ENCODE results near the gene MOB3B.
"Not testable (repeated sequence)": the region's sequence is repeated elsewhere in the genome, so short reads cannot be mapped to it uniquely, and the experiment has no call there.

Gene MOB3B

DNA sequence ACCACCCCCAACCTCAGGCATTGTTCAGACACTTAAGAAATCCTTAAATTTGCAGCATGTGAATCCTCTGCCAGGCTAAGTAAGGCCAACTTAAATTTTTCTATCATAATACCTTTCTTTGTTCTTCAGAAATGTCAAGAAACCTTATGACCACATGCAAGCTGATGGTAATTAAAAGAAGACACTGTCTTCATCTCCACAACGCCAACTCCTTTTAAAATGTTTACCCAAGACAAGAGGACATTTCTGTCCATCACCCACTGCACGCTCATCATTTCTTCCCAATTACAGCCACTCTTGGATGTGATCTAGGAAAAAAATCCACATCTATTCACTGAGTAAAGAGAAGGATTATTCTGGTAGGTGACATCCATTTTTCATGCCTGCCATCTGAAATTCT is 11.6 kb downstream of the MOB3B start:
- no peak for DNase-seq (ENCODE audit: low spot score)

DNA sequence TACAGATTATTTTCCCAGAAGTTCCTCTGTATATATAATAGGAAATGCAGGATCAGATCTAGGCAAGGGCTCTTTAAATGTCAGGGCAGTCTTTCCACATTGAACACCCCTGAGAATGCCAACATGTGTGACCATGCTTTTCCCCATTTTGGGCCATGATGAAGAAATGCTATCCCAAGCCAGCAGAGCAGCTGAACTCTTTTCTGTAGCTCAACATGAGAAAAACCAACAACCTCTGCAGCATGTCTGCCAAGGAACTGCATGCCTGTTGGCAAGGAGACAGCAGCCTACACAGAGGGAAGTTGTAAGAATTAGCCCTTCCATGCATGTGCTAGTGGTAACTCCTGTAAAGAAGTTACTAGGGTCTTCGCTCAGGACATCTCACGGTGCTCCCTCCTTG is 15.1 kb downstream of the MOB3B start:
- no peak for DNase-seq (ENCODE audit: low spot score)

DNA sequence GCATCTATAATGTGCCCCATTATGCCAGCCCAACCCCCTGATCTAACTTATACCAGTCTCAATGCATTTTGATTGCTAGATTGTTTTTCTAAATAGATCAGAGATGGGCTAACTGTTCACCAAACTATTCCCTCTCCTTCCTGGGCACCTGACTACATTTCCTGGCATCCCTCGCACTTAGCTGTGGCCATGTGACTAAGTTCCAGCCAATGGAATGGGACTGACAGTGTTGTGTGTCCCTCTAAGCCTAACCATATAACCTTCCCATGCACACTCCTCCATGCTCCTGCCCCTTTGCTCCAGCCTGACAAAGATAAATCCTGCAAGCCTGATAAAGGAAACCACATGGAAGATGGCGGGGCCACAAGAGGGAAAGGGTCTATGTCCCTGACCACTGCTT is 17.8 kb downstream of the MOB3B start:
- DNase-seq (ENCODE audit: low spot score): no peak

DNA sequence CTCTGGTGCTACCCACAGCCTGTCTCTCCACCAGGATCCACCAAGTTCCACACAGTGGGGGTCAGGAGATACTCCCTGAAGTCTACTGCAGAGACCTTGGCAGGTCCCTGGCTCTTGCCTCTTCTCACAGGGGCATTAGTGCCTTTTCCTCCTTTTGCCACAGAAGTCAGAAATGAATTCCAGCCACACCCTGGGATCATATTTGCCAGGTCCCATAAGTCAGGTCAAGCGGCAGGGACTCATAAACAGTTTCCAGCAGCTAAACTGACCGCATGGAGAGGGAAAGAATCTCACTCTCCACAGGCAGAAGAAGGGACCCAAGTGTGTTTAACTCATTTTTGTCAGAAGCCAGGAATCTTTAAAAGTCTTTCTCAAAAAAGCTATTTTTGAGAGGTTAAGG is 18.8 kb downstream of the MOB3B start:
- DNase-seq (ENCODE audit: low spot score): no peak

DNA sequence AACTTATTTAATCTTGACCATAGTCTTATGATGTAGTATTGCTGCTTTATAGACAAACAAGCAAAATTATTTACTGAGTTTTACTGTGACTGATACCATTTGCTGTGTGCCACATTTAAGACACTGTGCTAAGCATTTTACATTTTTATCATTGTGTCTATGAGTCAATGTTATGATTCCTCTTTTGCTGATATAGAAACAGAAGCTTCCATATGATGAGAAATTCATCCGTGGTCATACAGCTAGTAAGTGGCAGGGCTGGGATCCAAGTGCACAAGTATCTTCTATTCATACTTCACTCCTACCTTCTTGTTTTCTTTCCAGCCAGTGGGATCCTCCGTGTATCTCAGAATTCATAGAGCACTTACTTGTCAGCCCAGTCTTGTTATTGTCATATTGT is 22.6 kb downstream of the MOB3B start:
- no peak for DNase-seq (ENCODE audit: low spot score)

DNA sequence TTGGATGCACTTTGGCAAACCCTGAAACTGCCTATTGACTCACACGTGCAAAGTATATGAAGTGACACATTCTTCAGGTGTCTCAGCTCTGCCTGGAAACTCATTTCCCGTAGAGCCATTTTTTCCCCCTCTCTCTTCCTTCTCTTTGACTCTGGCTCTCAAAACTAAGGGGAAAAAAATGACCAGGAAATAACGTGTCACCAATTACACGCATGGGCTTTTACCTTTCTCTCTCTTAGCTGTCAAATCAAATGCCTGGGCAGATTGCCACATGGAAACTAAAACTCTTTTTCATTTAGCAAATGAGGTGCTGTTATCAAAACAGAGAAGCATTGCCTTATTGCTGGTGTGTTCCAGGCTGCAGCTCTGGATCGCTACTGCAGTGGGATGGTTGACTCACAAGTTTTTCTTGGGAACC is 23.9 kb downstream of the MOB3B start:
- DNase-seq (ENCODE audit: low spot score): no peak

- DNase-seq (ENCODE audit: low spot score): no peak
Observed at GRCh38 chr9:27504259-27504658, 25.4 kb downstream of the MOB3B start.

GRCh38 chr9:27503623-27504022 is 26.0 kb downstream of the MOB3B start:
- DNase-seq (ENCODE audit: low spot score): no peak

GRCh38 chr9:27500902-27501301 is 28.7 kb downstream of the MOB3B start:
- not testable (repeated sequence) for DNase-seq (ENCODE audit: low spot score)

GRCh38 chr9:27499451-27499850 is 30.2 kb downstream of the MOB3B start:
- DNase-seq (ENCODE audit: low spot score): no peak

DNA sequence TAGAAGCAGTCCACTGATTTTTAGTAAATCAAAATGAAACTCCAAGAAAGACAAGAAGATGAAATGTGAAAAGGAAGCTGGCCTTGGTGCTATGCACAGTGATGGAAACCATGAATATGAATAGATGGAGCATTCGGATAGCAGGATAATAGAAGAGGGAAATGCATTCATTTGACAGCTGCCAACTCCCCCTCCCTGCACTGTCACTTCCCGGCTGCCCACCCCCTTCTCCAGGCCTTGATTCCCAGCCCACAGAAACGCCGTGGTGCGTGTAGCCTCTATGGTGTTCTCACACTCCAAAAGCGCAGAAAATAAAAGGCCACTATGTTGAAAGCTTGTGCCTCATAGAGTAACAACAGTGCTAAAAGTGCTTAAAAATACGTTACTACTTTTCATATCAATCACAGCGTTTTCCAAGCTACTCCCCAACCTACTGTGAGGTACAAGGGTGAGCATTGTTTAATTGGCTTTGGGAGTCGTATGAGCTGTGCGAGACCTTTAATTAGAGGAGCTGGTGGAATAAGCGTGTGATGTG is 31.7 kb downstream of the MOB3B start:
- DNase-seq (ENCODE audit: low spot score): no peak

- no peak for DNase-seq (ENCODE audit: low spot score)
Observed at GRCh38 chr9:27496135-27496504, 33.5 kb downstream of the MOB3B start.

- DNase-seq (ENCODE audit: low spot score): no peak
Observed at GRCh38 chr9:27495480-27496134, 34.0 kb downstream of the MOB3B start.

GRCh38 chr9:27491154-27491553 is 38.5 kb downstream of the MOB3B start:
- no peak for DNase-seq (ENCODE audit: low spot score)

DNA sequence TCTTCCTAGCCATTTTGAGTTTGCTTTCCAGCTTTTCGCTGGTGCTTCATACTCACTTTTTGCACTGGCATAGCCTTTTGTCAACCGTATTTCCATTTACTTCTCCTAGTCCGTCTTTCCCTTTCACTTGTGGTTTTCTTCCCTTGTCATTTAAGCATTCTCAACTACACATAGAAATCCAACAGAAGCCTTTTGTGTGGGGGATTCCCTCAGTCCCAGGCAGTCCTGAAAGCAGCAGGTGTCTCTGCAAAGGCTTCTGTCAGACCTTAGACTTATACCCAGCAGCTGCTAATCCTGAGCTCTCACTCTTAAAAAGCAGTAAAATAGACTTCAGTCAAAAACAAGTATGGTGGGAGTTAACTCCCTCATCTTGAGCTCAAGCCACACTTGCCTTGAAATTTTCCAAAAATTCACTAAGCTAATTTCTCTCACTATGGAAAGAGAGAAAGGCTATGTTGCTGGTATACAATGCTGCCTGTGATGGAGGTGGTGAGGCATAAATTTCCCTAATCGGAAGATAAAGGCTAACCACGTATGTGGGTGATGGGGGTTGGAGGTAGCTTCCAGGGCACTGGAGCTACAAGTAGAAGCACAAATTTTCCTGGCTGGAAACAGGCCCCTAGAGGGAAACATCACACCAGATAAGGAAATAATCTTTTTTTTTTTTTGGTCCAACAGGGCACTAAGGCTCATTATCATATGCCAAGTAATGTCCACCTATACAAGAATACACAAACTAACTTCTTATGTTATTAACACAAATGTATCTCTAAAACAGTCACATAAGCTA is 40.3 kb downstream of the MOB3B start:
- no peak for DNase-seq (ENCODE audit: low spot score)

- DNase-seq (ENCODE audit: low spot score): no peak
Observed at GRCh38 chr9:27487927-27488326, 41.7 kb downstream of the MOB3B start.

DNA sequence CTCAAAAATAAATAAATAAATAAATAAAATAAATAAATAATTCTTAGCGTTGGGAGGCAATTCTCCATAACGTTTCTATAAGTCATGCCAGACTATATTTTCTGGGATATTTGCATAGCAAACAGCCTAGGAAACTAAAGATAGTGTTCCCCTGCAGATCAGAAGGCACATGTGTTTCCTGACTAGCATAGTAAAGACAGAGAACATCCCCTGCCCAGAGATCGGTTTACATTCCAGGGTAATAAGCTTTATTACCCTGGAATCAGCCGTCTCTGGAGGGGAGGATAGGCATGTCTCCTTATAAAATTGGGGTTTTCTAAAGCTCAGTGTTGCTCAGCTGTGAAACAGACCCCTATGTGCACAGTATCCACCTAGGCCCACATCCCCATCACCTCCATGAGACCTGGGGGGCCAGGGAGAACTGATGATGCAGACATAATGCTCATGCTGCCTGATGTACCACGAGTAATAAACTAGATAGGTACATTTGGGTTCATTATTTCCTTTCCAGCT is 42.4 kb downstream of the MOB3B start:
- no peak for DNase-seq (ENCODE audit: low spot score)

- no peak for DNase-seq (ENCODE audit: low spot score)
Observed at GRCh38 chr9:27485158-27485557, 44.5 kb downstream of the MOB3B start.

DNA sequence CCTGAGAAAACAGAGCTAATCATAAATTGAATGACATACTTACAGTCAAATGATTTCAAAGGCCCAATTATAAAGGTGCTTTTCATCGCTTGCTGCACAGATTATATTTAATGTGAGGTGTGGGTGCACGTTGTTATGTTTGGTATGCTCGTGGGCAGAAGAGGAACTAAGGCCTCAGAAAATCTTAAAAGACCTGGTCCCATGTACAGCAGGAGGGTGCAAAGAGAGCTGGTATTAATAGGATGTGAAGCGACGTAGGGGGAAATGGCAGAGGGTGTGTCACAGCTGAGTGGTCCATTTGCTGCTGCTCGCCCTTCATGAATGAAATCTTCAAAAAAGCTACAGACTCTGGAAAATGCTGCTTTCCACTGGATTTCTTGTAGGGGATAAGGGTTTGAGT is 46.0 kb downstream of the MOB3B start:
- no peak for DNase-seq (ENCODE audit: low spot score)

DNA sequence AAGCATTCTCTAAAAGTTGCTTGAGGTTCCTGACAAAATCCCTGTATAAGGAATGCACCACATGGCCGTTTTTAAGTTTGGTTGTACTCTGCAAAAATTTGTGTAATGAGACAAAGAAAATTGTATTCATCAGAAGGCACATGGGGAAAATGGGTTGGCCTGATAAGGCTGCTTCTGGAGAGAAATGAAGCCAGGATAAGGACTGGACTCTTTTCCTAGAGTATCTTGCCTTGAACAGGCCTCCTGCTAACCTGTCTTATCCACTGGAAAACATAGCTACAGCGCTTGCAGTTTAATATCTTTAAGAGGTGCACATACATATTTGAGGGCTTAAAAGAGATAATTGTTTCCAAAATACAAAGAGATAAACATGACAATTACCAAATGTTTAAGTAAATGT is 46.9 kb downstream of the MOB3B start:
- no peak for DNase-seq (ENCODE audit: low spot score)

DNA sequence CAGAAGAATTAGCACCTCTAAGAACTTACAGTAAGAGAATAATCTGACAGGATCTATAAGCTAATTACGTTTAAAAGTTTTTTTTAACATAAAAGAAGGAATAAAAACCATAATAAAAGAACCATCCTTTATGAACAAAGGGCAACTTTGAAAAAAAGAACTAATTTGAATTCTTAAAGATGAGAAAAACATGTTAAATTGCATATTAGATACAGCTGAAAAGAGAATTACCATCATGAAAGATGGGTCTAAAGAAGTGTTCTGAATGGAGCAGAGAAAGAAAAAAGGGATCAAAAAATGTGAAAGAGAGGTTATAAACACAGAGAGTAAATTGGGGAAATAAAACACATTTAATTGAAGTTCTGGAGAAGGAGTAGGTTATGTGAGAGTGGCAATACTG is 51.3 kb downstream of the MOB3B start:
- DNase-seq (ENCODE audit: low spot score): no peak

DNA sequence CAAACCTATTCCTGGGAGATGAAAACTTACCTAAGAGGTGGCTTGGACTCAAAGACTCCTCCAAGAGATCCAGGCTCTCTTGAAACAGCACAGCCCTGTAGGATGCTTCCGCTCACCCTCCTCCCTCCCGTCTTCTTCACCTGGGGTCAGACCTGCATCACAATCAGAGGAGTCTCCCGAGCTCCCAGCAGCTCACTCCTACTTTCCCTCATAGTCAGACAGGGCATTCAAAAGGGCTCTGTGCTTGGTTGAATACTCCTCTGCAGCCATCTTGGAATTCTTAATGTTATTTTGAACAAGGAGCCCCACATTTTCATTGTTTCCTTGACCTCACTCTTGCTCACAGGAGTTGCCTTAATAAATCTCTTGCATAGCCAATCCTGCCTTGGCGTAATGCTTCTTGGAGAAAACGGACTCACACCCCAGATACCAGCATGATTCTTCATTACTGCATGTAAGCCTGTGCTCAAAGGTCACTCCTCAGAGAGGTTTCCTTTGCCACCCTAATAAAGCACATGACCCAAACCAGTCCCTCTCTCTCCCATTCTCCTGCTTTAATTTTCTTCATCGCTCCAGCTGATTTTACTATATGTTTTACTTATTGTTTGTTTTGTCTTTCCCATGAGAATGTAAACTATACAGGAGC is 52.6 kb downstream of the MOB3B start:
- no peak for DNase-seq (ENCODE audit: low spot score)

DNA sequence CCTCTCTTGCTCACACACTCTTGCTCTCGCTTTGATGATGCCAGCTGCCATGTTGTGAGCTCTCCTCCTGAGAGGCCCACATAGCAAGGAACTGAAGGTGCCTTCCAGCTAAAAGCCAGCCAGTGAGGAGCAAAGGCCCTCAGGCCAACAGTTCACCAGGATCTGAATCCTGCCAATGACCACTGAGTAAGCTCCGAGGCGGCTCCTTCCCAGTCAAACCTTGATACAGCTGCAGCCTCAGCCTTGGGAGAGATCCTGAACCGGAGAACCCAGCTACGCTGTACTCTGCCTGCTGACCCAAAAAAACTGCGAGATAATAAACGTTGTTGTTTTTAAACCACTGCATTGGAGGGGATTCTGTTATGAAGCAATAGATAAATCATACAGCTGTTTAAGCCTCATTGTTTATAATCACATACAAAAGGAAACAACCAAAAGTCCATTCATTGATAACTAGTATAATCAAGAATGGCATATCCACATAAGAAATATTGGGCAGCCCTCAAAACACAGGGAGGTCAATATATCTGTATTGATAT is 54.5 kb downstream of the MOB3B start:
- no peak for DNase-seq (ENCODE audit: low spot score)
